GM19324 (cell line): ENCODE data around the gene CAPNS1.
A peak's percentile ranks its signal among the peaks of the same experiment; 100 is the strongest.
"Not testable (repeated sequence)": the region's sequence is repeated elsewhere in the genome, so short reads cannot be mapped to it uniquely, and the experiment has no call there.

Experiments
- ATAC-seq: cut with Tn5 transposase; IDR thresholded peaks from one replicate; pipeline ENCODE4 v1.9.1; 2021; ENCODE audit warnings: mild to moderate bottlenecking, moderate library complexity; ENCODE audit not compliant: unreplicated experiment, low FRiP score

Gene CAPNS1

DNA sequence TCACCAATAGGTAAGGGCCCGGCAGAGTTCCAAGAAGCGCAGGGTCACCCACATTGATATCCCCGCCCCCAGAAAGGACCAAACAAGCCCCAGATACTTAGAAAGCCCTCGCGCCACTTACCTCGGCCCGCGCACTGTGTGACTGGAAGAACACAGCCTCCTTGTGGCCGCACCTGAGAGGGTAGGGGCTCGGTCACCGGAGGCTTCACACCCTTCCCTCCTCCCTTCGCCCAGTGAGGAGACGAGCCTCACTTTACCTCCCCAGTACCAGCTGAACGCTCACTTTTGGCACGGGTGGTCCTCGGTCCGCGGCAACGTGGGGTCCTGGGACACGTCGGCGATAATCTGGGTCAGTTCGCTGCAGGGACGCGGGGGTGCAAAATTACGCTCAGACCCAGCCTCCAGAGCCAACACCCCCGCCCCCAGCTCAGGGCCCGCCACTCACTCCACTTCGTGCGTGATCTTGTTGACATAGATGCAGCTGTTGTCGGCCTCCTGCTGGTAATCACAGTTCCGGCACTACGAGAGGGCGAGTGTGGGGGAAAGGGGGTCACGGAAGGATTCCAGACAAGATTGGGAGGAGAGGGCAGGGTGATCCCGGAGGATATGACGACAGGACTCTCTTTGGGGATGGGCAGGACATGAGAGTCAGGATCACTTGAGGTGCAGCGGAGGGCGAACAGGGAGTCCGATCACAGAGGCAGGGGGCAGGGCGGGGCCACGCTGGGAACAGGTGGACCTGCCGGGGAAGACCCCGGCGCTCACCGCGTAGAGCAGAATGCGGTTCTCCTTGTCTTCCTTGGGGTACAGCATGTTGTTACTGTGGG lies 25.8 kb upstream of the CAPNS1 start:
- ATAC-seq: no peak

- ATAC-seq: peak; percentile 90
Observed at GRCh38 chr19:36114721-36115452, 25.0 kb upstream of the CAPNS1 start, which contains the start of gene POLR2I. Gene POLR2I, minus strand, starts transcription at chr19:36114875. Its CDS starts 19 bp downstream, at chr19:36114856.

DNA sequence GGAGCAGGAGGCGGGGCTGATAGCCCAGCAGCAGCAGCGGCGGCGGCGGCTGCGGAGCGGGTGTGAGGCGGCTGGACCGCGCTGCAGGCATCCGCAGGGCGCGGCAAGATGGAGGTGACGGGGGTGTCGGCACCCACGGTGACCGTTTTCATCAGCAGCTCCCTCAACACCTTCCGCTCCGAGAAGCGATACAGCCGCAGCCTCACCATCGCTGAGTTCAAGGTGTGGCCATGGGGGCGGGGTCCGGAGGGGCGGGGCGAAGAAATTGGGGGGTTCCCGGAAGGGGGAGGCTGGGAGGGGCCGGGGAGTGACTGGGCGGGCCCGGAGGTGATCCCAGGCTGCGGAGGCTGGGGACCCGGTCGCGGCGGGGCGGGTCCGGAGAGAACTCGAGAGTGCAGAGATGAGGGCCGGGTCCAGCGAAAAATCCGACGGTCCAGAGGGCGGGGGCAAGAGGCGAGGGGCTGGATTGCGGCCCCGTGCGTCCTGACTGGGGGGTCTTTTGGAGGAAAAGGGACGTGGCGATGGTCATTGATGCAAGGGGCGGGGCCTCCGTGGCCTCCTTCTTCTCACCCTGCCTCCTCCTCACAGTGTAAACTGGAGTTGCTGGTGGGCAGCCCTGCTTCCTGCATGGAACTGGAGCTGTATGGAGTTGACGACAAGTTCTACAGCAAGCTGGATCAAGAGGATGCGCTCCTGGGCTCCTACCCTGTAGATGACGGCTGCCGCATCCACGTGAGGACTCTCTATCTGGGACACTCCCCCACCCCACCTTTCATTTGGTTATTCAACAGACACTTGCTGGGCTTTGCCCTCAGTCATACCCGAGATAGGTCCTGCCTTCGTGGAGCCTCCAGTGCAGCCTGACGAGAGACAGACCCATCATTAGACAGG lies 24.2 kb upstream of the CAPNS1 start, which contains the start of gene TBCB:
TSS of gene TBCB (plus strand) at position 16 of the 891 bp plus-strand sequence. CDS start at position 109, 93 bp downstream.
- peak; percentile 42 for ATAC-seq

DNA sequence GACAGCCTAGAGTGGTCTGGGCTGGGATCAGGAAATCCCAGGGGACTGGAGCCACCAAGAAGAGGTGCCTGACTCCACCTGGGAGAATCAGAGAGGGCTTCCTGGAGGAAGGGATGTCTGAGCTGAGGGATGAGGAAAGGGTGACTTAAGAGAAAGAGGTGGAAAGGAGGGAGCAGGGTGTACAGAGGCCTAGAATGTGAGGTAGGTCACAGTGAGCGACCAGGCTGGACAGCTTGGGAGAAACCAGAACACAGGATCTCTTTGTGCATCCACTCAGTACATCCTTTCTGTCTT lies 23.6 kb upstream of the CAPNS1 start:
- no peak for ATAC-seq

- ATAC-seq: no peak
Observed at GRCh38 chr19:36120092-36120983, 19.5 kb upstream of the CAPNS1 start.

GRCh38 chr19:36120984-36121358 lies 18.9 kb upstream of the CAPNS1 start:
- no peak for ATAC-seq

GRCh38 chr19:36121486-36122124 lies 18.3 kb upstream of the CAPNS1 start:
- no peak for ATAC-seq

DNA sequence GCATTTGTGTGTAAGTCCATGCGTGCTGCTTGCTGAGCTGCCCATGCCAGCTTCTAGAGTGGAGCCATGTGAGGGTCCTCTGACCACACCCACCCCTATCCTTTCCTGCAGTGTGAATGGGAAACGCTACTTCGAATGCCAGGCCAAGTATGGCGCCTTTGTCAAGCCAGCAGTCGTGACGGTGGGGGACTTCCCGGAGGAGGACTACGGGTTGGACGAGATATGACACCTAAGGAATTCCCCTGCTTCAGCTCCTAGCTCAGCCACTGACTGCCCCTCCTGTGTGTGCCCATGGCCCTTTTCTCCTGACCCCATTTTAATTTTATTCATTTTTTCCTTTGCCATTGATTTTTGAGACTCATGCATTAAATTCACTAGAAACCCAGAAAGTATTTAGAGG lies 14.3 kb upstream of the CAPNS1 start:
- no peak for ATAC-seq

GRCh38 chr19:36128392-36128736 lies 11.5 kb upstream of the CAPNS1 start:
- ATAC-seq: no peak

DNA sequence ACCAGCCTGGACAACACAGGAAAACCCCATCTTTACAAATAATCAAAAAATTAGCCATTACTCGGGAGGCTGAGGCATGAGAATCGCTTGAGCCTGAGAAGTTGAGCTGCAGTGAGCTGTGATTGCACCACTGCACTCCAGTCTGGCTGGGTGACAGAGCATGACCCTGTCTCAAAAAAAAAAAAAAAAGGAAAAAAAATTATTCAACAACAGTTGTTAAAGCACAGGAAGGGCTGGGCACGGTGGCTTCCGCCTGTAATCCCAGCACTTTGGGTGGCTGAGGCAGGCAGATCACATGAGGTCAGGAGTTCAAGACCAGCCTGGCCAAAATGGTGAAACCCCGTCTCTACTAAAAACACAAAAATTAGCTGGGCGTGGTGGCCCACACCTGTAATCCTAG lies 8.6 kb upstream of the CAPNS1 start:
- not testable (repeated sequence) for ATAC-seq

- not testable (repeated sequence) for ATAC-seq
Observed at GRCh38 chr19:36134867-36135266, 5.0 kb upstream of the CAPNS1 start.

- no peak for ATAC-seq
Observed at GRCh38 chr19:36136964-36137686, 2.7 kb upstream of the CAPNS1 start.

- ATAC-seq: no peak
Observed at GRCh38 chr19:36139120-36139472, 770 bp upstream of the CAPNS1 start.

DNA sequence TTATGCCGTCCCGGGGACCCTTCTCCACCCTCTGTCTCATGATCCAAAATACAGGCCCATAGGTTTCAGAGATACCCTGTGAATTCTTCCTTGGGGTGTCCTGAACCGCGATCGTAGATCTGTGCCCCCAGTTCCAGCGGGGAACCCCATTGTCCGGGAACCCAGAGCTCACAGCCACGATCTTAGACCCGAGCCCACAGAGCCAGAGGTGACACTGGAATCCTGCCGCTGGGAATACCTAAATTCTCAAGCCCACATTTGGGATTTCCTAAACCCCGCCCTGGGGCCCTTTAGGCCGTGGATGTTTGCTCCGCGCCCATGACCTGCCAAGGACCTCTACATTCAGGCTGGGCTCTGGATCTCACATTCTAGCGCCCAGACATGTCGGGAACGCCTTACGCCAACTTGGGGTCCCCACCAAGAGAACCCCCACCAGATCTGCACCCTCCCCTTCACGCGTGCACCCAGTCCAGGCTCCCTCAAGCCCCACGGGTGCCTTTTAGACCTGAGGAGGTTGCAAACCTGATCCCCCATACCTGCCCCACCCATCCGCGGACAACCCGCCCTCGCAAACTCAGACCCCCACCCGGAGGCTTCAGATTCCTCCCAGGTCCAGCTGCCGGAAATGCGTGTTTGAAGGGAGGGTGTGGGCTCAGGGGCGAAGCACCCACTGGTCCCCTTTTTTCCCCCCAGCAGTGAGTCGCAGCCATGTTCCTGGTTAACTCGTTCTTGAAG lies 605 bp downstream of the CAPNS1 start:
- ATAC-seq: no peak

- peak; percentile 34 for ATAC-seq
Observed at GRCh38 chr19:36141039-36141927, 1.4 kb downstream of the CAPNS1 start.

DNA sequence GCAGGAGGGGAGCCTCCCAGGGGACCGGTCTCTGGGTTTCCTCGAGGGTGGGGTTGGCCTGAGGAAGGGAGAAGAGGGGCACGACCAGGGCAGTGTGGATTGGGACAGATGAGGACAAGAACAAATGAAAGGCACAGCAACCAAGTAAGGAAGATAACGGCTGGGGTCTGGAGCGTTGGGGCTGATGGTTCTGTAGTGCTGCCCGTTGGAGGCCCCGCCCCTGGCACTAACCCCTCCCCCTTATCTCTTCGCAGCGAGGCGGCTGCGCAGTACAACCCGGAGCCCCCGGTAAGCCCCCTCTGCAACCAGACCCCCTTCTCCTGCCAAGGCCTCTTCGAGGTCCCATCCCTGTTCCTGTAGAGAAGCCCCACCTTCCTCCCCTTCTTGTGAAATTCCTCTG lies 2.2 kb downstream of the CAPNS1 start:
- no peak for ATAC-seq

DNA sequence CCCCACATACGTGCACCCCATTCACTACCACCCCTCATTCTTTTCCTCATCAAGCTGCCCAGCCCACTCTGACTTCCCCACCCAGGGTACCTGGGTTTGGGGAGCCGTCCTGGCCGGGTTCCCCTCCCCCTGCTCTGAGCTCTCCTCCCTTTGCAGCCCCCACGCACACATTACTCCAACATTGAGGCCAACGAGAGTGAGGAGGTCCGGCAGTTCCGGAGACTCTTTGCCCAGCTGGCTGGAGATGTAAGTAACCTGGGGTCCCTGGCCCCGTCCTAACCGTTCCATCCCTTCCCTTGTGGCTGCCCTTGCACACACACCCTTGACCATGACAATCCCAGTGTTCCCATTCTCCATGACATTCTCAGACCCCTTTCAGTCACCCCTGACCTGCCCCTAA lies 2.6 kb downstream of the CAPNS1 start:
- no peak for ATAC-seq
